Measurements from ENCODE around the gene FILIP1.

DNA sequence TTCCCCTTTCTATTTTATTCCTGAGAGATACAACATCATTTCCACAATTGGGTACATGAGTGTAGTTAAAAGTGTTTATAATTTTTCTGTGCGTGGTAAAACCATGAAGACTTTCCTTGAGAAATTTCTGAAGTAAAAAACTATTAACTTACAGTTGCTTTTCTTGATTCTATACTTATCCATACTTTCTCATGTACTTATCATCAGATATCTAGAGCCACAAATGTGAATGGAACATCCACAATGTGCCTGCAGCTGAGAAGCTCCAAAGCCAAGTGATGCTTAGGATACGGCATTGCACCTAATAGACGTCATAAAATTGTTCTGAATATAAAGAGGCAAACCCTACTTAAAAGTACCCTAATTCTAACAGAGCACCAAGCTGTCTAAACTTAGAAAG lies 2.9 kb downstream of the FILIP1 start:
- no peak for TF ChIP-seq CTCF (IDR thresholded peaks at IDR 0.05)
- TF ChIP-seq POLR2A (IDR thresholded peaks at IDR 0.05): no peak
